ENCODE measurements around the gene HSPB6.

GRCh38 chr19:35723671-35724070, 33.2 kb downstream of the HSPB6 start:
- no peak for TF ChIP-seq POLR2A (IDR thresholded peaks at IDR 0.05; ENCODE audit: low read length)
- TF ChIP-seq GATA1 (IDR thresholded peaks at IDR 0.05; ENCODE audit: low read depth, low read length): no peak

All from erythroblast (primary cell).